Activated CD4-positive, CD25-positive, alpha-beta regulatory T cell treated with anti-CD3 and anti-CD28 coated beads, Interleukin-2, amount 50 U/mL, for 16 hours (primary cell): ENCODE data around the gene NUCB2.

Experiments used
- DNase-seq: peaks from one replicate; pipeline ENCODE4 v3.0.0-alpha.2; 2020; ENCODE audit warnings: low read depth, low spot score

The NUCB2 gene

DNA sequence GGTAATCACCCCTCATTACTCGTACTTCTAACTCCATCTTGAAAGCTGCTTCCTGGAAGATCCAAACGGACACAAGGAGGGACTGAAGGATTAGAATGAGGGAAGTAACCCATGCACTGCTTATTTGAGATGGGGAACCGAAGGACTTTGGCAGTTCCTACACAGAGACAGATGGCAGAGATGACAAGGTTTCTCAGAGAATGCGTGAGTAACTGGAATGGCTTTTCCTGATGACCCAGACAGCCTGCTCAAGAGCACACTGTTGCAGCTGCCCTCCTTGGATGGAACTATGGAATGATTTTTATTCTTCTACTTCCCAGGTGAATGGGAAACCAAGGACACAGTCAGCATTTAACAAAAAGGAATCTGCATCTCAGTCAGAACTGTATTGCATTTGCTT, 104.6 kb downstream of the NUCB2 start:
- DNase-seq = no peak
